Thymus (tissue), 11 donors: Measurements from ENCODE around the gene KPNA1. TPM values are rescaled to one million over a fixed set of nuclear protein-coding genes. Genes with fewer than 3 reads are reported as not detected.

Experiments
- DNase-seq, 9 donors: peaks; one replicate each; pipeline ENCODE4 v3.0.0-alpha.2; 2013; ENCODE audit warnings: low spot score in 9 of 9, low read depth in 6 of 9, missing footprints in 1 of 9
- H3K27ac ChIP-seq, 2 donors: one replicate each; pipeline ENCODE4 v1.5.1; 2013; ENCODE audit warnings: control low read depth in 1 of 2, low read depth in 1 of 2, low read length in 1 of 2, mild to moderate bottlenecking in 1 of 2, moderate library complexity in 1 of 2
- H3K27me3 ChIP-seq, 2 donors: one replicate each; pipeline ENCODE4 v1.5.1; 2013; ENCODE audit warnings: low read length in 1 of 2; ENCODE audit not compliant: control insufficient read depth in 2 of 2, insufficient read depth in 1 of 2
- H3K36me3 ChIP-seq, 2 donors: one replicate each; pipeline ENCODE4 v1.5.1; 2013; ENCODE audit warnings: low read length in 1 of 2, mild to moderate bottlenecking in 1 of 2, moderate library complexity in 1 of 2; ENCODE audit not compliant: control insufficient read depth in 2 of 2, insufficient read depth in 2 of 2
- H3K4me1 ChIP-seq, 2 donors: one replicate each; pipeline ENCODE4 v1.5.1; 2013; ENCODE audit warnings: low read length in 2 of 2; ENCODE audit not compliant: control insufficient read depth in 2 of 2, insufficient read depth in 2 of 2
- H3K4me3 ChIP-seq, 2 donors: one replicate each; pipeline ENCODE4 v1.5.1; 2013; ENCODE audit warnings: low read length in 2 of 2, control low read depth in 1 of 2, mild to moderate bottlenecking in 1 of 2
- H3K9me3 ChIP-seq, 2 donors: one replicate each; pipeline ENCODE4 v1.5.1; 2013; ENCODE audit warnings: low read length in 1 of 2, mild to moderate bottlenecking in 1 of 2; ENCODE audit not compliant: control insufficient read depth in 2 of 2, insufficient read depth in 1 of 2
- WGBS: extraction: QIAGEN DNeasy Blood & Tissue Kit; methylation state at CpG from one replicate; pipeline ENCODE4 v1.1.7; 2013; 5-methylcytosine and 5-hydroxymethylcytosine counted together
- polyA plus RNA-seq: library from polyadenylated mRNA; stranded (reverse); fragments of 200-250 nt; gene quantifications from one replicate; pipeline ENCODE4 v1.2.3, GENCODE V29; 2013
- total RNA-seq: library from RNA; stranded (reverse); fragments of 120-200 nt; gene quantifications from one replicate; pipeline ENCODE4 v1.2.4, GENCODE V29; 2013
- donor health status: healthy.

Gene KPNA1
- total and polyA plus RNA-seq, 2 donors = 14.2 to 19.8 TPM

- Histone ChIP-seq H3K4me3 (no peak overlapping the region), H3K9me3 (no peaks in the 10 kb centered on the region), H3K27ac (no peak overlapping the region), H3K36me3 (no peaks in the 10 kb centered on the region), H3K4me1 (no peaks in the 10 kb centered on the region), H3K27me3 (no peaks in the 10 kb centered on the region)
- WGBS = 100% methylated on average over 2 of the region's 2 CpGs
- no peak for DNase-seq
Measured at GRCh38 chr3:122475316-122475715, 39.4 kb downstream of the KPNA1 start.

DNA sequence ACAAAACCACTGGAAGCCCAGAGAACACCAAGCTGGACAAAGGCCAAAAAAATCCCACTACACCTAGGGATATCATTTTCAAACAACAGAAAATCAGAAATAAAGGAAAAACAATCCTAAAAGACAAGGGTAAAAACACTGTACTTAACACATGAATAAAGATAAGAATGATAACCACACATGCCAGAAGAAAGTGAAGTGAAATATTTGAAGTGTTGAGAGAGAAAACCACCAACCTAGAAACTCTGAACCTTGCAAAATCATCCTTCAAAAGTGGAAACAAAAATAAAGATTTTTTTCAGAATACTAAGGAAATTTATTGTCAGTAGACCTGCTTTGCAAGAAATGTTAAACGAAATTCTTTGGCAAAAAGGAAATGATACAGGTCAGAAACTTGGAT lies 45.1 kb downstream of the KPNA1 start:
- H3K27me3 ChIP-seq = no peaks in the 10 kb centered on the region
- peaks cover 2 to 3% of the 10 kb centered on the region in 2 donors for H3K4me1 ChIP-seq
- DNase-seq = peak in 7 of 9 donors; percentile 4 to 58 (median 13)
- no peaks in the 10 kb centered on the region for H3K9me3 ChIP-seq
- H3K36me3 ChIP-seq = peaks cover 0 to 7% of the 10 kb centered on the region in 2 donors
- no peak overlapping the region for H3K4me3 ChIP-seq
- 20% methylated on average over 1 of the region's 1 CpG for WGBS
- no peak overlapping the region for H3K27ac ChIP-seq

DNA sequence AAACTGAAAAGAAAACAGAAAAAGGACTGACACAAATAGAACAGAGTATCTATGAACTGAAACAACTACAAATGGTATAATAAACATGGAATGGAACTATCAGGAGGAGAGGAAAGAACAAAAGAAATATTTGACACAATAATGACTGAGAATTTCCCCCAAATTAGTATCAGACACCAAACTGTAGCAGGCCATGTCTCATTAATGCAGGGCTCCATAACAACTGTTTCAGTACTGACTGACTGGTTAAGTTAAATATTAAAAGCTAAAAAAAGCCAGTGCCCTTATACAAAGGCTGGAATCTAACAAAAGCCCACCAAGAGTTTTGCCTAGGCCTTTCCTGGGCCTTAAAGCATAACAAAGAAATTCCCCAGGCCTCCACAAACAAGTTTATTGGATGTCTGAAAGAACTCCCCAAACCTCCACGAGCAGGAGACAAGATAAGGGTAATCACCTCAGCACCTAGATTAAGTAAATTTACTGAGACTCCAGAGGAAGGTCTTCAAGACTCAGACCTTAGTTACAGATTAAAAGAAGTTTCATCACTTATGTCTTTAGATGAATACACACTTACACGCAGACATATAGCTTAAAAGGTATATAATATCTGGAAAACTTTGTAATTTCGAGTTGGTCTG lies 45.7 kb downstream of the KPNA1 start:
- H3K27me3 ChIP-seq = no peaks in the 10 kb centered on the region
- no peak overlapping the region for H3K4me3 ChIP-seq
- DNase-seq = no peak
- H3K27ac ChIP-seq = no peak overlapping the region
- 93% methylated on average over 3 of the region's 3 CpGs for WGBS
- H3K36me3 ChIP-seq = peaks cover 0 to 7% of the 10 kb centered on the region in 2 donors
- H3K9me3 ChIP-seq = no peaks in the 10 kb centered on the region
- peaks cover 2 to 3% of the 10 kb centered on the region in 2 donors for H3K4me1 ChIP-seq

DNA sequence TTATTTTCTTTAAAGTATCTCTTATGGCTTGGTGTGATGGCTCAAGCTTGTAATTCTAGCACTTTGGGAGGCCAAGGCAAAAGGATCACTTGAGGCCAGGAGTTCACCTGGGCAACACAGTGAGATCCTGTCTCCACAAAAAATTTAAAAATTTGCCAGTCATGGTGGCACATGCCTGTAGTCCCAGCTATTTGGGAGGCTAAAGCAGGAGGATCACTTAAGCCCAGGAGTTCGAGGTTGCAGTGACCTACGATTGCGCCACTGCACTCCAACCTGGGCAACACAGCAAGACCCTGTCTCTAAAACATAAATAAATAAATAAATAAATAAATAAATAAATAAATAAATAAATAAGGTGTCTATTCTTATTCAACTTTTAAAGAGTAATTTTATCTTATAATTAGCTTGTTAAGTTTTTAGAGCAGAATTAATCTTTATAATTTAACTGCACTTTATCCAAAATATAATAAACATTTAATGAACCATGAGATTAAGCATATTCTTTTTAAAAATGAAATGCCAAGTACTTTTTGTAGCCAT lies 48.0 kb downstream of the KPNA1 start:
- 99% methylated on average over 3 of the region's 3 CpGs for WGBS
- H3K27ac ChIP-seq = no peak overlapping the region
- no peaks in the 10 kb centered on the region for H3K27me3 ChIP-seq
- H3K36me3 ChIP-seq = peaks cover 3 to 11% of the 10 kb centered on the region in 2 donors
- H3K4me3 ChIP-seq = no peak overlapping the region
- no peaks in the 10 kb centered on the region for H3K9me3 ChIP-seq
- H3K4me1 ChIP-seq = peaks cover 2 to 3% of the 10 kb centered on the region in 2 donors
- no peak for DNase-seq

DNA sequence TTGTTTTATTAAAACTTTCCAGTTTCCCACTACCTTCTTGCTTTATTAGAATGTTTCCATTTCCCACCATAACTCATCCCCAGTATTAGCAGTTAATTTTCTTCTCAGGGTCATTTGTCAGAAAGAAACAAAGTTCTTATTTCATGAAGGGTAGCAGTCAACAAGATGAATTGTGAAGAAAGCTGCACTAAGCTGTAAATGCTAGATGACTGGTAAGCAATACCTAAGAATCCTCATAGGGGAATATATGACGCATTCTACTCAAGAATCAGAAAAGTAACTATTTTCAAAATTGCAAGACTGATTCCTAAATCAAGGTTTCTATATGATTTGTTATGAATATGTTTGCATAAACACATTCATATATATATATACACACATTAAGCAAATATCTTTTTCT lies 50.1 kb downstream of the KPNA1 start:
- 97% methylated on average over 1 of the region's 1 CpG for WGBS

DNA sequence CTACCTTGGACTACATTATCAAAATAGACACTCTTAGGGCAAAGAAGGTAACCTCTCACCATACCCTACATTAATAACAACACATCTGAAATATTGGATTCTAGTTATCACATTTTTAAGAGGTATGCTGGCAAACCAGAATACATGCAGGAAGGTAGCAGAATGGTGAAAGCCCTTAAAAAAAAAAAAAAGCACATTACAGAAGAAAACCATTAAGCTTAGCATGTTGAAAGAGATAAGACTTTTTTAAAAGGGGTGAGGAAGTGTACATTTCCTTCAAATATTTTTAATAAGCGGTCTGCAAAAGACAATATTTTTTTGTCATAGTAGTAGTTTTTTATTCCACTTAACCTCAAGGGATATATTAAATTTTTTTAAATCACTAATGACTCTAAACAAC lies 52.3 kb downstream of the KPNA1 start:
- 100% methylated on average over 1 of the region's 1 CpG for WGBS
- H3K36me3 ChIP-seq = peaks cover 11 to 45% of the 10 kb centered on the region in 2 donors
- H3K9me3 ChIP-seq = no peaks in the 10 kb centered on the region
- no peaks in the 10 kb centered on the region for H3K4me1 ChIP-seq
- H3K4me3 ChIP-seq = no peak overlapping the region
- no peak overlapping the region for H3K27ac ChIP-seq
- H3K27me3 ChIP-seq = no peaks in the 10 kb centered on the region
- DNase-seq = no peak

More for the DNA sequence above, 50.1 kb downstream of the KPNA1 start:
- H3K27me3 ChIP-seq = no peaks in the 10 kb centered on the region
- peaks cover 4 to 23% of the 10 kb centered on the region in 2 donors for H3K36me3 ChIP-seq
- no peak overlapping the region for H3K27ac ChIP-seq
- no peak overlapping the region for H3K4me3 ChIP-seq
- DNase-seq = no peak
- H3K9me3 ChIP-seq = no peaks in the 10 kb centered on the region
- H3K4me1 ChIP-seq = peaks cover 2 to 3% of the 10 kb centered on the region in 2 donors

DNA sequence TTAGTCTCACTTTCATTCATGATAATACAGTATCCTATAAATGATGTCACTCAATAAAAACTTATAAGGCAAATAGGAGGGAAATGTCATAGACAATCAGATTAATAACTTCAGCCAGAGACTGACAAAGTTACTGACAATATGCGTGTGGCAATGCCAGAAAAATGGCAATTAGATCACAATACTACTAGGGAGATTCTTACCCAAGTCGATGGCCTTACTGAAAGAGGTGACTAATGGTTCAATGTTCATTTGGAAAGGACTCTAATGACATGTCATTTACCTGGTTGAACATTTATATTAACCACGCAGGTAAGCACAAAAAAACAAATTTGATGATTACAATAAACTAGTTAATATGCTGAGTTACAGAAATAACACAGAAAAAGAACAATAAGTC lies 52.9 kb downstream of the KPNA1 start:
- Histone ChIP-seq H3K27me3 (no peaks in the 10 kb centered on the region), H3K27ac (no peak overlapping the region), H3K9me3 (no peaks in the 10 kb centered on the region), H3K36me3 (peaks cover 12 to 50% of the 10 kb centered on the region in 2 donors), H3K4me3 (no peak overlapping the region), H3K4me1 (no peaks in the 10 kb centered on the region)
- no peak for DNase-seq
- 89% methylated on average over 3 of the region's 3 CpGs for WGBS

- WGBS = 83% methylated on average over 4 of the region's 4 CpGs
- DNase-seq = peak in 1 of 9 donors; percentile 22
- Histone ChIP-seq H3K36me3 (peaks cover 12 to 48% of the 10 kb centered on the region in 2 donors), H3K9me3 (no peaks in the 10 kb centered on the region), H3K4me3 (no peak overlapping the region), H3K27me3 (no peaks in the 10 kb centered on the region), H3K4me1 (no peaks in the 10 kb centered on the region), H3K27ac (no peak overlapping the region)
Measured at GRCh38 chr3:122458992-122459391, 55.7 kb downstream of the KPNA1 start.

- WGBS = over 99% methylated on average over 2 of the region's 2 CpGs
- H3K4me1 ChIP-seq = no peaks in the 10 kb centered on the region
- H3K27ac ChIP-seq = no peak overlapping the region
- DNase-seq = no peak
- no peak overlapping the region for H3K4me3 ChIP-seq
- no peaks in the 10 kb centered on the region for H3K27me3 ChIP-seq
- H3K9me3 ChIP-seq = no peaks in the 10 kb centered on the region
- H3K36me3 ChIP-seq = peaks cover 12 to 56% of the 10 kb centered on the region in 2 donors
Measured at GRCh38 chr3:122457706-122458105, 57.0 kb downstream of the KPNA1 start.
